GM18907 (cell line): Measurements from ENCODE around the gene RYR2.

Experiments
- ATAC-seq: cut with Tn5 transposase; IDR thresholded peaks from one replicate; pipeline ENCODE4 v1.9.1; 2021; ENCODE audit warnings: mild to moderate bottlenecking, moderate library complexity; ENCODE audit not compliant: unreplicated experiment

The RYR2 gene

DNA sequence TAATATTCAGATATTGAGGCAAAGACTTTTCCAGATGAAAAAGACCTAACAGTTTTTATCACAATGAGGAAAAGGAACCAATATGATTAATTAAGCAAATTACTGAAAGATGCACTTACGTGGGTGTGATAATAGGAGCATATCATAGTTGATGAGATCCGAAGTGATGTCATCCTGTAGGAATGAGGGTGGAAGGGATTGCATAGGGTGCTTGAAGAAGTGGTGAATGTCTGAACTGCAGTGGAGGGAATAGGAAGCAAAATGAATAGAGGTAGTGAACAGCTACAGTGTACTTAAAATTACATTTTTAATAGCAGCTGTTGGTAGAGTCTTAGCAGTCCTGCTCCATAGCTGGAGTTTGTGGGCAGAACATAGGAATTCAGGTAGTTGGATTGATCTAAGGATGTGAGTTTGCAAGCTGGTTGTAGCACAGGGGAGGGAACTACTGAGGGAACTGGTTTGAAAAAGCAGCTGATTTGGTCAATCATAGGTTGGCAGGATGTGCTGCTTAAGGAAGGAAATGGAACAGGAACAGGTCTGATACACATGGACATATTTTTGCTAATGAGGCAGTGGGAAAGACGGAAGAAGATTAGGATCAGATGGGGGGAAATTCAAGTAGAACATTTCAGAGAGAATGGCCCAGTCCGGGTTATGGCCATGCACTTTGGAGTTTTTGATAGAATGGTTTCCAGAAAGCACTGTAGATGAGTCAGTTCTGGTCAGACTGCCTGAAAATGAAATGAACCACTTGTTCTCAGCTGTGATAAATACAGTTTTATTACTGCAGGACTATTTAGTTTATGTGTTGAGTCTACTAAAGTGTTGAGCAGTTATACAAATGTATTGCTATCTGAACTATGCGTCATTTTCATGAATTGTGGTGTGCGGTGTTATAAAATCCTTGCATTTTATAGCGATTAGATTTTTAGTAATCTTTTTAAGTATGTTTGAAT is 155.8 kb downstream of the RYR2 start:
- no peak for ATAC-seq

- no peak for ATAC-seq
Observed at GRCh38 chr1:237199026-237199425, 157.0 kb downstream of the RYR2 start.

DNA sequence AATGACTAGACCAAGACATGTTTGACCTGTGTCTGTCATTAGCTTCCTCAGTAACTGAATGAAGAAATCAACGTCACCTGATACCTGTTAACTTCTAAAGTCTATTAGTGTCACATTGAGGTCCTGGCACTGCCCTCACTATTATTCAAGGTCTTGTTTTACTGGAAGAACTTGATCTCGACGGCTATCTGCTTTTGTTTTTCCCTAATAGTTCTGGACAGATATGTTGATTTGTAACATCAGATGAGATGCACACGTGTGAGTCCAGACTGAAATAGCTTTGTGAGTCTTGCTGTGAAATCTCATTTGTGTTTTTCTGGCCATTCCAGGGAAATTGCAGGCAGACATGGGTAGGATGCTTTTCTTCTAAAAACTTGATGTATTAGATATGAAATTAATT is 159.2 kb downstream of the RYR2 start:
- ATAC-seq = no peak

DNA sequence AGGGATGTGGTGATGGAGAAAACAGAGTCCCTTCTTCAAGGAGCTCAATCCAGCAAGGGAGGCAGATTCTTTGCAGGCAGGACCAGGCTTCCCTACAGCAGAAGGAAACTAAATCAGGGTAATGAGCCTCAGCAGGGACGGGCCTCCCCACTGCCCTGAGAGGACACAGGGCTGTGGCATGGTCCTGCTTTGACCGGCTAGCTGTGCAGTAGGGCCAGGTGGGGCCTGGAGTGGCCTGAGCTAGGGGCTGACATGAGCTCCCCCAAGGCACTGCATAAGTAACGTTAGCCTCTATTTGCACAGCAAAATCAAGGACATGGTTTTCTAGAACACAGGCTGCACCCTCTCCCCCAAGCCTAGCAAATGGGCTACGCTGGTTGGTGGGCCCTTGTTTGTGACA is 162.9 kb downstream of the RYR2 start:
- no peak for ATAC-seq

DNA sequence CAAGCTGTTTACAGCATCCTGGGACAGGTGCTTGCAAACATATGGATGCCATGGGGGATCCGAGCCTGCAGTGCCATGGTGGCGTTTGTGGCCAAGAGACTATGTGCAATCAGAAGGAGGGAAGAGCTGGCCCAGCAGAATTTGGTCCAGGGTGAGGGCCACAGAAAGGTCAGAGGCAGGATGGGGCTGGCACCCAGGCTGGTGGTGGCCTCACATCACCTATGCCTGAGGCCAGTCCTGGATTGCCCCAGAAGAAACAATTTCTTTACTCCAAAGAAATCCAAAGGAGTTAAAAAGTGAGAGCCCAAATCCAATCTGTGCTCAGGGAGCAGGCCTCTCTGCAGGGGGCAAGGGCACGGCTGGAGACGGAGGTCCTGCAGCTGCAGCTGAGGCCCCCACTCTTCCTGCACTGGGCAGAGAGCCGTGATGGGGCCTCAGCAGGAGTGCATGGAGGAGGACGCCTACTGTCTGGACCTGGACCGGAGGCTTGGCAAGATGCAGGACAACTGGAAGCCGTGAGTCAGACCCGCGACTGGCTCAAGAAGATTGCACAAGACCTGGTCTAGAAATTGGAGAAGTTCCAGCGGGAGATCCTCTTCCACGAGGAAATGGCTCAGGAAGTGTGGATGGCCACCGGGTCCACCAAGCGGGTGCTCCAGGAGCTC is 163.5 kb downstream of the RYR2 start:
- no peak for ATAC-seq

DNA sequence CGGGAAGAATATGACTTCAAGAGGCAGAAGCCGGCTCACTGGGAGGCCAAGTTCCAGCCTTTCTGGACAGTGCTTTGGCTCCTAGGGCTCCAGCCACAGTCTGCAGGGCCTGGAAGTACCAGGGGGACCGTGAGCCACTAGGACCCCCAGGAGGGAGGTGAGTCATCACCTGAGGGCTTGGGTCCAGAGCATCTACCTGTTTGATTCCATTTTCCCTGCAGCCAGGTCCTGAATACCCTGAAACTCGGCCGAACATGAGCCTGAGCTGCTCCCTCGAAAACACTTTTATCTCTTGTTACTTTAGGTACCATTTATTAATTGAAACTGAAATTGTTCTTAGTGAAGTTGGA is 164.1 kb downstream of the RYR2 start:
- no peak for ATAC-seq

DNA sequence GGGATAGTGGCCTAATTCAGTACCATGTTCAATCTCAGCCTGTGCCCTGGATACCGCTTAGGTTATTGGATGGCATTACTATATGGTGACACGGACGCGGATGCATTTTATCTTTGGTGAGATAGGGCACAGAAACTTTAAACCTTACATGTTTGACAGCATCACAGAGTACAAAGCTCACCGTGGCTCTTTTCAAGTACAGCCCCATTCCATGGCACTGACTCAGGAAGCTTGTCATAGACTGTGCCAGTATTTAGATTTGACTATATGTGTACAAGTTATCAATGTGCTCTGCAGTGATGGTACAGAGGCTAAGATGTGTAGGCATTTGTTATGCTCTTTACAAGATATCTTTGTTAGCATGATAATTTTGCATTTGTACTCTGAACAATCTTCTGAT is 169.0 kb downstream of the RYR2 start:
- ATAC-seq = no peak

DNA sequence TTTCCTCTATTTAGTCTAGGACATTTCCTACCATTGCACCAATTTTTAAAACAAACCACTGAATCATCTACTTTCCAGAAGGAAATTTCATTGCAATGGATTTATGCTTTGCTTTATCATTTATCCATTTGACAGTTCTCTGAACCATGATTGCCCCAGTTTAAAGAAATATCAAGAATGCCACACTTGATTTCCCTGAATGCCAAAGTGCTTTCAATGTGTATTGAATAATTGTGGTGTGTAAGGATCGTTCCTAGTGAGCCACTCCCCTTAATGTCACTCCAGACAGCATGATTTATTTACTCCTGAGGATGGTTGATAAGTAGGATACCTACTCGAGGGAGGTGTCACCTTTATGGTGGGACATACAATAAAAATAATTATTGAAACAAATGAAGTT is 169.6 kb downstream of the RYR2 start:
- no peak for ATAC-seq

- no peak for ATAC-seq
Observed at GRCh38 chr1:237219751-237220642, 178.0 kb downstream of the RYR2 start.

DNA sequence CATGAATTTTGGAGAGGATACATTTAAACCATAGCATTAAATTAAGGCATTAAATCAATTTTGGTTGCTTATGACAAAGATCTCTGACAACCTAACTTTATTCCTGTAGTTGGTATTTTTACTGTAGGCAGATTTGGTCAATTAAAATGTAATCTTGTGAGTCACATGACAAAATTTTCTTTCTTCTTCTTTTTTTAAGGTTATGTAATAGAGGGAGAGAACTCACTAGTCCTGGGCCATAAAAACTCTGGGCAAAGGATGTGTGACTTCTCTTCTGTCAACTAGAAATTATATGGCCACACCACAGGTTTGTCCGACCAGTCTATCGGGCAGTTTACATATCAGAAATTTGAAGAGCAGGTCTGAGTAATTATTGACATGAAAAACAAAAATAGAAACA is 181.4 kb downstream of the RYR2 start:
- no peak for ATAC-seq

DNA sequence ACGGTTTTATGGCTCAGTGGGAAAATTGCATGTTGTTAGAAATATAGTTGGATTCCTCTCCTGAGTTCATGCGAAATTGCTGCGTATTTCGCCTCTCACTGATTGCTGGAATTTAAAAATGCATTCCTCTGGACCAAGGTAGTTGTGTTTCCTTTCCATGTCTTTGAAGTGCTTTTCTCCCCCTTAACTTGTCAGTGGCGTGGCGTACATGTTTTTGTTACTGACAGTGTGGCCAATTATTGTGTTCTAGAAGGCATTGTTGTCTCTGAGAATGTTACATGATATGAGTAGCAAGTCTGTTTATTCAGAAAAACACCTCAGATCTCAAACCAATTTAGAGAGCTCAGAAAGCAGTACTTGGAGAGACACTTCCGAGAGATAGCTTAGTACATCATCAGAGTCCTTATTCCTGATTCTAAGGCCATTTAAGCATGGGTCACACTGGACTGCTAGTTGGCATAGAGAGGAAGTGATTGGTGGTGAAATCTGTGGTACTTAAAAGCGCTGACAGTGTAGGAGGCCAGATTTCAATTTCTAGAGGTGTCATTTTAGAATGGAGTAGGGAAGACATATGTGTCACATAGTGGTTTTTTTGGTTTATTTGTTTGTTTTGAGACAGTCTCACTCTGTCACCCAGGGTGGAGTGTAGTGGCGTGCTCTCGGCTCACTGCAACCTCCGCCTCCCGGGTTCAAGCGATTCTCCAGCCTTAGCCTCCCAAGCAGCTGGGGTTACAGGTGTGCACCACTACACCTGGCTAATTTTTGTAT is 184.4 kb downstream of the RYR2 start:
- ATAC-seq = no peak

GRCh38 chr1:237227476-237227875 is 185.5 kb downstream of the RYR2 start:
- no peak for ATAC-seq

- no peak for ATAC-seq
Observed at GRCh38 chr1:237228421-237228820, 186.4 kb downstream of the RYR2 start.

DNA sequence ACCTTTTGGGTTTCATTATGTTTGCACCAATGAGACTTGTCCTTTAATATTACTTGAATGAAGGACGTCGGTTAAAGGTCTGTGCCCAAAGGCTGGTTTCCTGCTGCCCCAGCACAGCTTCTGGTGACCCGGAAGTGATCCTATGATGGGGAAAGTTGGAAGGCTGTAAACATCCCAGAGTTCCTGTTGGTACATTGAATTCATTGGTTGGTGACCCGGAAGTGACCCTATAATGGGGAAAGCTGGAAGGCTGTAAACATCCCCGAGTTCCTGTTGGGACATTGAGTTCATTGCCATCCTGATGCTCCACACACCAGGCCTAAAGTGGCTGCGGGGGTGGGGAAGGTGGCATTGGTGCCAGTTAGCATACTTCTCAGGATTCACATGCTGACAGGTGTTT is 187.3 kb downstream of the RYR2 start:
- no peak for ATAC-seq

DNA sequence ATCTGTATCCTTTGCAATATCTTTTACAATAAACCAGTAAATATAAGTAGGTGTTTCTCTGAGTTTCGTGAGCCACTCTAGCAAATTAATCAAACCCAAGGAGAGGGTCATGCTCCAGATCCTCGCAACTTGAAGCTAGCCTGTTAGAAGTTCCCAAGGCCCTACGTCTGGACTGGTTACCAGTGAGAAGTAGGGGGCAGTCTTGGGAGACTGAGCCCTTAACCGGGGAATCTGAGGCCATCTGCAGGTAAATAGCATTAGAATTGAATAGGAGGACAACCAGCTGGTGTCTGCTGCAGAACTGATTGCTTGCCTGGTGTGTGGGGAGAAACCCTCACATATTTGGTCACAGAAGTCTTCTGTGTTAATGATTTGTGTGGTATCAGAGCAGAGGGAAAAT is 190.5 kb downstream of the RYR2 start:
- ATAC-seq = no peak

GRCh38 chr1:237235091-237235490 is 193.1 kb downstream of the RYR2 start:
- ATAC-seq = no peak

GRCh38 chr1:237237721-237238120 is 195.7 kb downstream of the RYR2 start:
- ATAC-seq = no peak

DNA sequence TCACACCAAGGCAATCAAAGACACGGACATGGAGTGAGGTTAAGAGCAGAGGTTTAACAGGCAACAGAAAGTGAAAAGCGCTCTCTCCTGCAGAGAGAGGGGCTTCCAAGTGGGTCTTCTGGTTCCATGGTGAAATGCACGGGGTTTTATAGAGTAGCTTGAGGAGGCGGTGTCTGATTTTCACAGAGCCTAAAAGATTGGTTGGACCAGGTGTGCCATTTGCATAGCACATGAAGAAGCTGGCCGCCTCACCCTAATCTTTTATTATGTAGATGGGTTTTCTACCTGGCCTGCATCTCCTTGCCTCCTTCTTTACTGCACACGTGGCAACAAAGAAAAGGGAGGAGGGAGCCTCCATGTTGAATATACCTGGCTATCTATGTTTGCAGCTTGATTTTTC is 197.3 kb downstream of the RYR2 start:
- no peak for ATAC-seq

- ATAC-seq = no peak
Observed at GRCh38 chr1:237241038-237241437, 199.1 kb downstream of the RYR2 start.

- no peak for ATAC-seq
Observed at GRCh38 chr1:237244778-237245177, 202.8 kb downstream of the RYR2 start.

GRCh38 chr1:237247442-237247841 is 205.5 kb downstream of the RYR2 start:
- ATAC-seq = no peak
